NCI-H226 (cell line): Measurements from ENCODE around the gene KIF1A.

ENCODE experiments used
- DNase-seq: peaks from one replicate; pipeline ENCODE4 v3.0.0-alpha.2; 2015

The KIF1A gene

DNA sequence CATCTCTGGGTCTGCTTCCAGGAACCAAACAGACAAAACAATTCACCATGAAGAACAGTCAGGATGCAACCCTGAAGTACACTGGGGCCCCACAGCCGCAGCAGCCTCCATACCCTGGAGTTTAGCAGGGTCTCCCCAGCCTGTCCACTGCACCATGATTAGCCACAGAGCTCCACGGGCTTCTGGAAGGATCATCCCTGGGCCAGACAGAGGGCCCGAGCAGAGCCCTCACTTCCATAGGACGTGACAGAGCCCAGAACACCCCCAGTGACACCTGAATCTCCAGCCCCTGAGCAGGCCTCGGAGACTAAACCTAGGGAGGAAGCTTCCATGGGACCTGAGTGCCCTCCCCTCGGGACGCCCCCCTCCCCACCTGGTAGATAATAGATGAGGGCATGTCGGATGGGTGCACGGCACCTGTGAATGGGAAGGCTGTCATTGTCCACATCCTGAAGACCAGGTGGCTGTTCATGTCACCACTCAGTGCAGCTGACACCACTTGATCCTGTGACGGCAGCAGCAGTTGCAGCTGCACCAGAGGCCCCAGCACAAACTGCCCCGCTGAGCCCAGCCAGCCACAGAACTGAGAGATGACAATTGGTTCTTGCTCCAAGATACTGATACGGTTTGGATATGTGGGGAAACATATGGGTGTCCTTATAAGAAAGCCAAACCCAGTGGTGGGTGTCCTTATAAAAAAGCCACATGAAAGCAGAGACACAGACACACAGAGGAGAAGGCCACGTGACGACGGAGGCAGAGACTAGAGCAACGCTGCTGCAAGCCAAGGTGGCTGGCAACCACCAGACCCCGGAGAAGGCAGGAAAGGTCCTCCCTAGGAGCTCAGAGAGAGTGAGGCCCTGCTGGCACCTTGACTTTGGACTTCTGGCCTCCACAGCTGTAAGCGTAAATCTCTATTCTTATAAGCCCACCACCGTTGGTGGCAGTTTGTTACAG lies 23.2 kb downstream of the KIF1A start:
- DNase-seq = no peak

DNA sequence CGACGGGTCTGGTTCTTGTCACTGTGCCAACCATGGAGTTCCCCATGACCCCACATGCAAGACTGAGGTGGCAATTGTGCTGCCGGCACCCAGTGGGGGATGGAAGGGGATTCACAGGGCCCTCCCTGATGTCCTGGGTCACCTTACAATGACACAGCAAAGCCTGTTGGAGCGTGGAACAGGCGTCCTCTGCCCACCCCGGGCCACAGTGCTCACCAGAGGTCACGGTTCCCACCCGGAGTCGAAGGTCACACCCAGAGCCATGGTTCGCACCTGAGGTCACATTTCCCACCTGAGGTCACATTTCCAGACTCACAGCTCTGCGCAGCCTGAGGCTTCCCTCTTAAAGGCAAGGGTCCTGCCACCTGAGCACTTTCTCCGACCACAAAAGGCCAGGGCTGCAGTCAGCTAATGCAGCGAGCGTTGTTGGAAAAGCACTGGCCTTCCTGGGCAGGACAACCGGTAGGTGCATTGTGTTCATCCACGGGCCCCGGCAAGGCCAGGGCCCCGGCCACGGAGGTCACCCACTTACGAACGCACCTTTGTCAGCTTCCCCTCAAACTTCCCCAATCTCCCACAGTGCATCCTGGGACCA lies 24.0 kb downstream of the KIF1A start:
- no peak for DNase-seq

DNA sequence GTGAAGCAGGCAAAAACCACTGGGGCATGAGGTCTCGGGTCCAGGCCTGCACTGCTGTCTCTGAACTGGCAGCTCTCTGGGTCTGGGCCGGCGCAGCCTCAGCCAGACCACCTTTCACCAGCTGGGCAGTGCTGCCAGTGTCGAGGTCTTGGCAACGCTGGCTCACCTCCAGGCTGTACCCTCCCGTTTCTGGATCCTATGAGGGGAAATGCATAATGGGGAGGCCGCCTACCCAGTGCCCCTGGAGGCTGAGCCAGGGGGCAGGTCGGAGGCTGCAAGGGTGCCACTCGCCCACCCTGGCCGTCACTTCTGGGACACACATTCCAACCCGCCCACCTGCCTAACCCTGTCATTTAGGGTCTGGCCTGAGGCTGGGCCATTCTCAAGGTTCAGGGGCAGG lies 24.6 kb downstream of the KIF1A start:
- DNase-seq = no peak

DNA sequence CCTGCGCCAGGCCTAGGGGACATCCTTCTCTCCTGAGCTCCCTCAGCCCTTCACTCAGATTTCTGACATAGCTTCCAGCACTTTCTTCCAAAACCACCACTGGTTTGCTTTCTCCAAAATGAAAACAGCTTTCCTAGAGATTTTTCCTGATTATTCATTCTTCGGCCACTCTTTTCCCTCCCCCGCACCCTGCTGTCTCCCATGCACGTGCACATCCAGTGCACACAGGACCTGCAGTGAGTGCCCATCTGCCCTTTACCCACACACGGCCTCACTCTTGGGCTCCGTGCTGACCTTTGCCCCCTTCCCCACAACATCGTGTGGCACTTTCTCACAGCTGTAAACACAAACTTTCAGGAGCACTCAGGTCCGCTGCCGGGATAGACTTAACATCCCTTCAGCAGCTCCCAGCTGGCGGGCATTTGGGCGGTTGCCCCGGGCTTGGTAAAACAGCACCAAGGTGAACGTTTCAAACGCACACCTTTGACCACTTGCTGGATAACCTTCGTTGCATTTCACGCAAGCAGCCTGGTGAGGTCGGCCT lies 25.8 kb downstream of the KIF1A start:
- no peak for DNase-seq

DNA sequence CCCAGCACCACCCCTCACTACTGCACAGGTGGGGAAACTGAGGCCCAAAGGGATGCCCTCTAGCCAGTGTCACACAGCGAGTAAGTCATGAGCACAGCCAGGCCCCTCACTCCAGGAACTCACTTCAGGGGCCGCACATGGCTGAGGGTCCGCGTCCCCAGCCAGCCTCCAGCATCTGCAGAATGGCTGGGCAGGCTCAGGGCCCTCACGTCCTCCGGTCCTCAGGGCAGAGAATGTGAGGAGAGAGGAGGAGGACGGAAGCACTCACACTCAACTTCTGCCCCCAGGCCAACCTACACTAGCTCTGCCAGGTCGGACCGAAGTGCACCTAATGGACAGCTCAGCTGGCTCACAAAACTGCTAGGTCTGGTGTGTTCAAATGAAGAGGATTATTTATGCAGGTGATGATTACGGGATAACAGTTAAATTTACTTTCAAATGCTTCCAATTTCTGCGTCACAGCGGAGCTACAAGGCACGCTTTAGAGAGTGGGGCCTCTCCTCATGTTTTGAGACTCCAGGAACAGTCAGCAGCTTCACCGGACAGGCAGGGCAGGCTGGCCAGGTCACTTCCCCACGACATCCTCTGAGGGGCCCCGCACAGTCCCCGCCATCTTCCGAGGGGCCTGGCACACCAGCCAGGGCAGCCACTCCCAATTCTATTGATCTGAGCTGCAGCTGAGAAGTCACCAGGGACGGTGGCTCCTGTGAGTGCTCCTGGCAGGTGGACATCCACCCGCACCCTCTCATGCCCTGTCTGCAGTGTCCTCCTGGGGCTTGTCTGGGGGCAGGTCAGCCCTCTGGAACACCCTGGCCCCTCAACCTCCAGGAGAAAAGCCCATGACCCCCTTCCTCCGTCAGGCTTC lies 26.5 kb downstream of the KIF1A start:
- DNase-seq = no peak

DNA sequence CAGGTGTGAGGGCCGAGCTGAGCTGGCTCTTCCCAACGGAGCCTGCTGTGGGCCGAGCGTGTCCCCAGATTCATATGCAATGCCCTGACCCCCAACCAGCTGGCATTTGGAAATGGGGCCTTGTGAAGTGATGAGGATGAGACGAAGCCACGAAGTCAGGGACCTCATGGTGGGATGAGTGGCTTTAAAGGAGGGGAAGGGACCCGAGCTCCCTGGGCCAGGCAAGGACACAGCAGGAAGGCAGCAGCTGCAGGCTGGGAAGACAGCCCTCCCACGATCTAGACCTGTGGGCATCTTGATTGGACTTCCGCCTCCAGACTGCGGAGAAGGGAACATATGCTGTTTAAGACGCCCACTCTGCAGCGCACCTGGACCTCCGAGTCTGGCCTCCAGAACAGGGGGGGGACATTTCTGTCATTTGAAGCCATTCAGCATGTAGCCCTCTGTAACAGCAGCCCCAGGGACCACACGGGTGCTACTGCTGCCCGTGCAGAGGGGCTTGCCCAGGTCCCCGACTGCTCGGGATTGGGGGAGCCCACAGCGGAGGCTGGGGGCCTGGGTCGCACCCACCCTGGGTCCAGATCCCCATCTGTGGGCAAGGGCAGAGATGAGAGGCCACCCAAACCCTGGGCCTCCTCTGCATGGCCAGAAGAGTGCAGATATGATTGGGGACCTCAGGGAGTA lies 27.2 kb downstream of the KIF1A start:
- DNase-seq = no peak

DNA sequence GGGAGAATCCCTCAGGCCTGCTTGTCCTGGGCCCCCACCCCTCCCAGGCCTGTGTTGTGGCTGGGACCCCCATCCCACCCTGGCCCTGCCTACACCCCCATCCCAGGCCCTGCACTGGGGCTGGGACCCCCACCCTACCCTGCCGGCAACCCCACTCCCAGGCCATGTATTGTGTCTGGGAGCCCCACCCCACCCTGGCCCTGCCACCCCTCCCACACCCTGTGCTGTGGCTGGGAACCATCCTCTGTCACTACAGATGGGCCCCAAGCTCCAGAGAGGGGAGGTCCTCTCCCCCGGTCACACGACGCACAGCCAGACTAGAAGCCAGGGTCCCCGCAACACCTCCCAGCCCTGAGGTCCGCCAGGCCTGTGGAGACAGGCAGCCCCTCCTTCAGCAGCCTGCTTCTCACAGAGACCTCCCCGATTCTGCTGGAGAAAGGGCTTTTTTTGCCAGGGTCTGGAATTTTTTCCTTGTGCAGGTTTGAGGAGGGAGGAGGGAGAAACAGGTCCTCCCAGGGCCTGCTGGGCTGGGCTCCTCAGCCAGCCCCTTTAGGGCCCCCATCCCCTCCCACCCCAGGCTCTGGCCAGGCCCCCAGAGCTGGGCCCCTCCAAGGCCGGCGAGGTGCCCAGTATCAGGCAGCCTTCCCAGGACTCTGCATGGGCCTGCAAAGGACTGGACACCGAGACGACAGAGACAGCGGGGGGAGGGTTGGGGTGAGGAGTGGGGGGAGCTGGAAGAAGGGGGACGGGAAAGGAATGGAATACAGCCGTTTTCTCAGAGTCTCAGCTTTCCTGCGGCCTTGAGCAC lies 28.0 kb downstream of the KIF1A start:
- DNase-seq = no peak

DNA sequence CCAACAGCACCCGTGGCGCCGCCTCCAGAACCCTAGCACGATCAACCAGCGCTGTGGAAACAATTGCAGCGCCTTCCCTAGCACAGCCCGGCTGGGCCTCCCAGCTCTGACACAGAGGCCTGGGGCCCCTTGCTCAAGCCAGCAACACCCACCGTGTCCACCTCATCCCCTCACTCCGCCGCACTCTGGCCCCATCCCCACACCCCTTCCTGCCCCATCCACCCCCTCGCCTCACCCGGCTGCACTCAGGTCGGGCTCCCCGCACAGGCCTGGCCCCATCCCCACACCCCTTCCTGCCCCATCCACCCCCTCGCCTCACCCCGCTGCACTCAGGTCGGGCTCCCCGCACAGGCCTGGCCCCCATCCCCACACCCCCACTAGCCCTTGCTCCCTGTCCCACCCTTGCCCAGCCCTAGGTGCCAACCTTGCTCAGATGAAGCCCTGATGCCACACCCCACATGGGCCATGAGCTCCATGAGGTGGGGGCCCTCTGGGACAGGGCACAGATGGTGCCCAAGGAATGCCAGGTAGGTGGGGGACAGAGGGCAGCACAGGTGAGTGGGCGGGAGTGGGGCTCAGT lies 28.7 kb downstream of the KIF1A start:
- no peak for DNase-seq

DNA sequence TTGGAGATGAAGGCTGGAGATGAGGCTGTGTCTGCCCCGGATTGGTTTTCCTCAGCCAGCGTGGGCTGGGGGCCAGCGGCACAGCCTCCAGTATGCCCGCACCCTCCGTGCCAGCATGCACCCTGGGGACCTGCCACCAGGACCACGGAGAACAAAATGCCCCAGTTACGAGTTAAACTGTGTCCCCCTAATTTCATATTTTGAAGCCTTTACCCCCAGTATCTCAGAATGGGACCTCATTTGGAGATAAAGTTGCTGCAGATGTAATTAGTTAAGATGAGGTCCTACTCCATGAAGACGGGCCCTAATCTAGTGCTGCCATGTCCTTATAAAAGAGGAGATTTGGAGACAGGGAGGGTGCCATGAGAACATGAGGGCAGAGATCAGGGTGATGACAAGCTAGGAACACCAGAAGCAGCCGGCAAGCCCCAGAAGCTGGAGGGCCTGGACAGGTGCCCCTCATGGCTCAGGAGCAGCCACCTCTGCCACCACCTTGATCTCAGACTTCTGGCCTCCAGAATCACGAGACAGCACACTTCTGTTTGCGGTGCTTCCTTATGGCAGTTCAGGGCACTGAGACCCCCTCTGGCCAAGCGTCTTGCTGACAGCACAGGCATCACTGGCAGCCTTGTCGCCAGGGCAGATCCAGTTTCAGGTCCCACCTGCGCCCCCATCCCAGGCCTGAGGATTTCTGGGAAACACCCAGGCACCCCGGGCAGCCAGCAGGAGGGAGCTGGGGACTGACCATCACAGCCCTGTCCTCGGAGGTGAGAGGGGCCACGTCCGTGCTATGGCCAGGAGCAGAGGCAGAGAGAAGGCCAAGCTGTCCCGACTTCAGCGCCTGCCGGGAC lies 29.4 kb downstream of the KIF1A start:
- no peak for DNase-seq

DNA sequence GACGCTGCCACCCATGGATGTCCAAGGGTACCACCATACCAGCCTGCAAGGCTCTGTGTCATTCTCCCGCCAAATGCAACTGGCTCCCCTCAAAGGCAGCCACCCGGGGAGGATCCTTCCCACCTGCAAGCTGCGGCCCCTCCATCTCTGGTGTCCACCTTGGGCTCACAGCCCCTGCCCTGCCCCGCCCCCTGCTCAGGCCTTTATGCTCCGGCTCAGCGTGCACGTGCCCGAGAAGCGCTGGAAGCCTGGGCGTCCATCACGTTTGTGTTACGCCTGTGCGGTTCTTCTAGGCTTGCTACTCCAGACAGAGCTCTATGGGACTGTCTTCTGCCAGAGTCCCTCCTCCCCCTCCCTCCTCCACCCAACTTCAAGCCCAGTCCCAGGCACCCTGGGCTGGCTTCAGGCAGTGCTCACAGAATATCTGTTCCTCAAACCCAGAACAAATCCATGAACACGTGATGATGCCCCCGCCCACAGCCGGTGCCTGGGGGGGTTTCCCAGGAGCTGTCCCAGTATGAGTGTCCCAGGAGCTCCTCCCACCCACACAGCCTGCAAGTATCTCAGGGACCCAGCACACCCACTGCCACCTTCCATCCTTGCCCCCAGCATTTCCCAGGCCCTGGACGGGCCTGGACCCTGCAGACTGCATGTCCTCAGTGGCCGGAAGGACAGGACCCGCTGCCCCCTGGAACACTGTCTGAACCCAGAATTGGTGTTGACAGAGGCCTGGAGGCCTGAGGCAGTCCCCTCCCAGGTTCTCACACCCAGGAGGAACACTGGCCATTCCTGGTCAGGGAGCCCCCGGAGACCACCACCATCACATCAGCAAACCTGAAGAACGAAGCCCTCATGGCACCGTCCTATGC lies 30.3 kb downstream of the KIF1A start:
- DNase-seq = no peak

DNA sequence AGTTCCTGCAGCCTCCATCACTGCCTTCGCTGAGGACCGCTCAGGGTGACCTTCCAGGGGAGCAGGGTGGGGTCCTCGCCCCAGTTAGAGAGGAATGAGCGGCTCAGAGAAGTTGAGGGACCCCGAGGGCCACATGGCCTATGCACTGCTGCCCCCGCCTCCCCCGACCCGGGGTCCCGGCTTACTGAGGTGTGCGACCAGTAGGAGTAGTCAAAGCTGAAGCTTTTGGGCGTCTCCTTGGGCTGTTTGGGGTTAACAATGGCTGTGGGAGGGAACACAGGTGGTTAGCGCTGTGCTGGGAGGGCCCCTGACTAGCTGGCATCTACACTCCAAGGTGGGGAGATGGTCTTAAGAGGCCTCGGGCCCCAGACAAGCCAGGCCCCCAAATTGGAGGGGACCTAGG lies 31.0 kb downstream of the KIF1A start:
- no peak for DNase-seq

DNA sequence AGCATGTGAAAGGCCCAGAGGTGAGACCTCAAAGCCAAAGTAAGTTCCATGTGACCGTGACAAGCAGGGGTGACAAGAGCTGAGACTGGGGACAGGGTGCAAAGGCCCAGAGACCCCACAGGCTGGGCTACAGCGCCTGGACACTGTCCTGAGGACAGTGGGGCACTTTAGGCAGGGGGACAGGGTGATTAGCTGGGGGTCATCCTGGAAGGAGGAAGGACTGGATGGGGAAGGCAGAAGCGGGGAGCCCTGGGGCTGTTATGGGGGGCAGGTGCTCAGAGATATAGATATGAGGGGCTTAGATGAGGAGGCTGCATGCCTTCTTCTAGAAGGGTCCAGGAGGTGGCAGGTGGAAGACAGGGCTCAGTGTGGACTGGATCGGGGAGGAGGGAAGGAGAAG lies 31.5 kb downstream of the KIF1A start:
- no peak for DNase-seq

DNA sequence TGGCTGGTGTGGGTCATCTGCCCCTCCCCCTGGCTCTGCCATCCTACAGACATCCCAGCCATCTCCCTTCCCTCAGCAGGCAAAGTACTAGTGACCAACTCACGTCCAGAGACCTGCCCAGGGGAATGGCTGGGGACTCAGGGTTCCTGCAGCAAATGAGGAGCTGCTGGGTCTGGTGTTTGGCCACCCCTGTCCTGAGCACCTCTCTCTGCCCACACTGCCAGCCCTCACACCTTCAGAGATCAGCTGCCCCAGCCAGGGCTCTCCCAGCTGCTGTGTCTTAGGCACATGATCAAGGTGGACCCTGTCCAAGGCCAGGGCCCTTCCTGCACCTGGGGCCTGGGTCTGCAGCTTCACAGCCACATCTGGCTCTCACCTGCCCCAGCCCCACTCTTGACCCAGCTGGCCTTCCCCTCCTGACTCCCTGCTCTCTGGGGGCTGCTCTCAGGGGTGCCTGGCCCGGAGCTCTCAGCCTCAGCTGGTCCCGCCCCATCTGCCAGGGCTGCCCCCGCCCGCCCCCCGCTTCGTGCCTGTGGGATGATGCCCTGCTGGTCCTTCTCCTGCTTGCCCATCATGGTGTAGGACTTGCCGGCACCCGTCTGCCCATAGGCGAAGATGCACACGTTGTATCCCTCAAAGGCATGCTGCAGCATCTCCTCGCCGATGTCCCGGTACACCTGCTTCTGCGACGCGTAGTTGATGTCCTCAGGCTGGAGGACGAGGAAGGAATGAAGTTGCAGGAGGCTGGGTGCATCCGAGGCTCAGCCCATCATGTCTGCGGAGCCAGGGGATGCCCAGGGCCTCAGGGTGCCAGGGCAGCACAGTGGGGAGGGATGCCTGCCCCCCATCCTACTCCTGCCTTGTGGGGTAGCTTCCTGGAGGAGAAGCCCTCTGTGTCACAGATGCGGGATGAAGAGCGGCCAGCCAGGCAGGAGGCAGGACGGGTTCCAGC lies 32.2 kb downstream of the KIF1A start:
- no peak for DNase-seq

DNA sequence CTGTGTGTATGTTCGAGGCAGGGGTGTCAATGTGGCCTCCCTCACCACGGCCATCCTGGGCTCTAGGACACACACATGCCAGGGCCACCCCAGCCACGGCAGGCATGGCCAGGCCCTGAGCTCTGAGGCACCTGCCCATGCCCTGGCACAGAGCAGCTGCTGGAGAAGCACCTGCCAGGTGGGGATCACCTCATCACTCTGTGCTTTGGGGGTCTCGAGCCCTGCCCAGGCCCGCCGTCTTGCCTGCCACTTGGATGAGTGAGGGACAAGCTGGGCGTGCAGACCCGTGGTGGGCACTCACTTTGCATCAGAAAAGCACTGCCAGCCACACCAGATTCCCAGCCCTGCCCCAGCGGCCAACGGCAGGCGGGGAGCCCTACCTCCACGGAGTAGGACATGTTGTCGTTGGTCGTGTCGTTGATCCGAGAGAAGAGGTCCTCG lies 33.1 kb downstream of the KIF1A start:
- no peak for DNase-seq

DNA sequence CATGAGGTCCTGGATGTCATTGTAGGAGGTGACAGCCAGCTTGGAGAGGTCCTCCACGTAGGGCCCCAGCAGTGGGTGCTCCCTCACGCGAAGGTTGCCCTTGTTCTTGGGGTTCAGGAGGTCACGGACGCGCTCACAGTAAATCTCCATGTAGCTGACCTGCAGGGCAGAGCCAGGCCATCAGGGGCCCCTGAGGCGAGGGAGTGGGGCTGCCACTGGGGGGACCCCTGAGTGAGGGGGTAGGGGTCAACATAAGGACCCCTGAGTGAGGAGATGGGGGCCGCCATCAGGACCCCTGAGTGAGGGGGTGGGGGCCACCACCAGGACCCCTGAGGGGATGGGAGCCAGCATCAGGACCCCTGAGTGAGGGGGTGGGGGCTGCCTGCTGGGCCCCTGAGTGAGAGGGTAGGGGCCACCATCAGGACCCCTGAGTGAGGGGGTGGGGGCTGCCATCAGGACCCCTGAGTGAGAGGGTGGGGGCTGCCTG lies 33.6 kb downstream of the KIF1A start:
- DNase-seq = no peak

DNA sequence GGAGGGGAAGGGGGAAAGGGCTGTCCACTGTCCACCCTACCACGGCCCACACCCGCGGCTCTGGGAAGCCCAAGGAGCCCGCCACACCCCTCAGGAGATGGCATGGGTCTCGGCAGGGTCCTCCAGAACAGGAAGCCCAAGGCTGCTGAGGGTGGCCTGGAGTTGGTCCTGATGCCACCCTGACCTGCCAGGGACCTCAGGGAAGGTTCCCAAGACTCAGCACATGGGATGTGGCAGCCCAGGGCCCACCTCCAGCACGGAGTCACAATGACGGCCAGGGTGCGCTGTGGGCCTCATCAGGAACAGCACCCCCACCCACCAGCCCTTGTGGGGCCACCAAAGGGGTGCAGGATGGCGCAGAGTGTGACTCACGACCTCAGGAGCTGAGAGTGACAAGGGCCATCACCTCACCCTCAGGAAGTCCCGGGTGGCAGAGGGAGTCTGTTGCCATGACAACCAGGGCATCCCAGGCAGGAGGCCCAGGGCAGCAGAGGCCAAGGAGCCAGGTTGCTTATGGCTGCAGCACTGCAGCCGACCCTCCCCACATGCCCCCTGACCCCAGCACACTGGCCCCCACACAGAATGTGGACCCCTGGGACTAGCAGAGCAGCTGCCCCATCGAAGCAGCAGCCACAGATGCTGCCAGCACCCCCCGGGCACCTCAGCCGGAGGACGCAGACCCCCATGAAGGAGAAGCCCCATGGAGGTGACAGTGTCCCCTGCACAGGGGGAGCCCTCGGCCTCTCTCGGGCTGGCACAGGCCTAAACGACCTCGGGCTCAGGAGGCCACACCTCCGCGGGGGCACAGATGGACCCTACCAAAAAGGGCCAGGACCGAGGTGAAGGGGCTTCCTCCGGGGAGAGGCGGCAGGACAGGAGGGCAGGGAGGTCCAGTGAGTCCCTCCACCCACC lies 34.3 kb downstream of the KIF1A start:
- no peak for DNase-seq
